CD4-positive, alpha-beta T cell treated with Interleukin-17A for 4 hours (primary cell): ENCODE data around the gene LYG1.
"Not testable (repeated sequence)": the region's sequence is repeated elsewhere in the genome, so short reads cannot be mapped to it uniquely, and the experiment has no call there.

ENCODE experiments used
- DNase-seq: peaks from one replicate; pipeline ENCODE4 v3.0.0-alpha.2; 2020; ENCODE audit warnings: mixed read lengths

The LYG1 gene

DNA sequence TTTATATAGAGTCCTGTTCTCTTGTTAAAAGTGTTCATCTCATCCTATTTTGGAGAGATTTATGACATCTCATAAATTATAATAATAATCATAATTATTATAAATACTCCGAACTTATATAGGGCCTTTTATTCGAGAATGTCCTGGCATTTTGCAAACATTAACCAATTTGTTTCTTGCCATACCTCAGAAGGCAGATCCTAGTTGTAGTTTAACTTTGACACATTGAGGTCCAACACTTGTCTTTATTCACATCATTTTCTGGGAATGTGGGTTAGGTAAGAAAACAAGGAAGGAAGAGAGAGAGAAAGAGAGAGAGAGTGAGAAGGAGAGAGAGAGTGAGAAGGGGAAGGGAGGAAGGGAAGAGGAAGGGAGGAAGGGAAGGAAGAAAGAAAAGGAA, at the start of gene LYG1:
TSS of gene LYG1 (minus strand) at position 101 of the 400 bp plus-strand sequence. CDS start 5,527 bp downstream, outside the sequence.
- not testable (repeated sequence) for DNase-seq

DNA sequence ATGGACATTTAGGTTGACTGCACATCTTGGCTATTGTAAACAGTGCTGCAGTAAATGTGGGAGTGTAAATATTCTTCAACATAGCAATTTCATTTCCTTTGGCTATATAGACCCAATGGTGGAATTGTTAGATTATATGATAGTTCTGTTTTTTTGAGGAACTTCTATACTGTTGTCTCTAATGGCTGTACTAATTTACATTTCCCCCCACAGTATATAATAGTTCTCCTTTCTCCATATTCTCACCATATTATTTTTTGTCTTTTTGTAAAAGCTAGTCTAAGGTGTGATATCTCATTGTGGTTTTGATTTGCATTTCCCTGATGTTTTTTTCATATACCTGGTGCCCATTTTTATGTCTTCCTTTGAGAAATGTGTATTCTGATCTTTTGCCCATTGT, 49.2 kb upstream of the LYG1 start:
- DNase-seq, result no peak

DNA sequence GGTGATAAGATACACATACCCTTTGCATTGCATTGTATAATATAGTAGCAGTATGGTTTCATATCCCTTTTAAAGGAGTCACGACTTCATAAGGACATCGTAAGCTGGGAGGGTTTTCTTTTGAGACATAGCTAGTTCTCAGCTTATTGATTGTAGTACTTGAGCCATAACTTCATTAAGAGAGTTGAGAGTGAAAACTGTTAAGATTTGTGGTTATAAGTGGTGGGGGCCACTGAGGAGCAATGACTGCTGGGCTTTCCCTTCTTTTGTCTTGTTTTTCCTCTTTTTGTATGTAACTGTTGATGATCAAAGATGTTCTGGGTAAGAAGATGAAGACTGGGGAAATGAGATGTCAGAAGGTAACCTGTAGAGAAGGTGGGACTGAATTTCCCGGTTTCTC, 47.2 kb upstream of the LYG1 start:
- no peak for DNase-seq

GRCh38 chr2:99346218-99346617, 45.2 kb upstream of the LYG1 start:
- DNase-seq, result no peak

- not testable (repeated sequence) for DNase-seq
Observed at GRCh38 chr2:99345446-99345845, 44.4 kb upstream of the LYG1 start.

DNA sequence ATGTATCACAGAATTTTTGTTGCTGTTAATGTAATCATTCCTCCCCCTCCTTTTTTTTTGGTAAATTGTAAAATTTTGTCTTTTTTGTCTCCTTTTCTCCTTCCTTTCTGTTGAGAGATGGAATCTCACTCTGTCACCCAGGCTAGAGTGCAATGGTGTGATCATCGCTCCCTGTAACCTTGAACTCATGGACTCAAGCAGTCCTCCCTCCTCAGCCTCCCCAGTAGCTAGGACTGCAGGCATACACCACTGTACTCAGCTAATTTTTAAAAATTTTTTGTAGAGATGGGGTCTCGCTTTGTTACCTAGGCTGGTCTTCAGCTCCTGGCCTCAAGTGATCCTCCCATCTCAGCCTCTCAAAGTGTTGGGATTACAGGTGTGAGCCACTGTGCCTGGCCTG, 41.5 kb upstream of the LYG1 start:
- DNase-seq, result no peak

DNA sequence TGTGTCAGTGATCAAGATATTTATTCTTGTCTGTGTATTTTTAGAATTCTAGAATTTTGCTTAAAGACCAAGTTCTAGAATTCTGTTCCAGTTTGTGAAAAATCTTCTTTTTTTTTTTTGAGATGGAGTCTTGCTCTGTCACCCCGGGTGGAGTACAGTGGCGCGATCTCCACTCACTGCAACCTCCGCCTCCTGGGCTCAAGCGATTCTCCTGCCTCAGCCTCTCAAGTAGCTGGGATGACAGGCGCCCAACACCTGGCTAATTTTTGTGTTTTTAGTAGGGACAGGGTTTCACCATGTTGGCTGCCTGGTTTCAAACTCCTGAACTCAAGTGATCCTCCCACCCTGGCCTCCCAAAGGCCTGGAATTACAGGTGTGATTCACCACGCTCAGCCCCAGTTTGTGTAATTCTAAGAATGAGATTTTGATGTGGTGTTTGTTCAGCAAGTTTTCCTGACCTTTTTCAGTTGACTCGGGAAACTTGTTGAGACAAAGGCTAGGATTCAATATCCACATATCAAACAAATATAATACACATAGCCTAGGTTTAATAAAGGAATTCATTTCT, 39.8 kb upstream of the LYG1 start:
- DNase-seq, result no peak

- no peak for DNase-seq
Observed at GRCh38 chr2:99338029-99338585, 37.1 kb upstream of the LYG1 start.

- DNase-seq, result peak; percentile 96
Observed at GRCh38 chr2:99337113-99338028, 36.4 kb upstream of the LYG1 start, which contains the start of gene EIF5B. TSS of gene EIF5B (plus strand) at chr2:99337389. CDS start at chr2:99337555, 166 bp downstream.

DNA sequence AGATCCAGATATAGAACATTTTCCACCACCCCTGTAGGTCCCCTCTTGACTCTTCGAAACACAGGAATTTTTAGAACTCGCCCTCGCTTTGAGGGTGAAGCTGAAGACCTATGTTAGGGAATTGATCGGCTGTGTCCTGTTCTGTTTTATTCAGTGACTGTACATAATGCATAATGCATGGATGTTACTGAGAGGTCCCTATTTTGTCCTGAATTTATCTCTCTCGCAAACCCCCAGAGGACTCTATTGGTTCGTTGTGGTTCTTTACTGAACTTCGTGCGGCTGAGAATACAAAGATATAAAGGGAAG, 35.8 kb upstream of the LYG1 start:
- DNase-seq, result no peak

- DNase-seq, result peak; percentile 97
Observed at GRCh38 chr2:99335911-99336803, 35.2 kb upstream of the LYG1 start, which contains the start of gene TXNDC9. TSS of gene TXNDC9 (minus strand) at chr2:99336333. CDS start at chr2:99333210, 3,123 bp downstream.

GRCh38 chr2:99325384-99325783, 24.4 kb upstream of the LYG1 start:
- DNase-seq, result no peak

DNA sequence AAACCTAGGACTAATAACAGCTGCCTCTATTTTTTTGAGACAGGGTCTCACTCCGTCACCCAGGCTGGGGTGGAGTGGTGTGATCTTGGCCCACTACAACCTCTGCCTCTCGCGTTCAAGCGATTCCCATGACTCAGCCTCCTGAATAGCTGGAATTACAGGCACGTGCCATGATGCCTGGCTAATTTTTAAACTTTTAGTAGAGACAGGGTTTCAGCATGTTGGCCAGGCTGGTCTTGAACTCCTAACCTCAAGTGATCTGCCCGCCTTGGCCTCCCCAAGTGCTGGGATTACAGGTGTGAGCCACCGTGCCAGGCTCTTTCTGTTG, 16.8 kb upstream of the LYG1 start:
- DNase-seq, result not testable (repeated sequence)

DNA sequence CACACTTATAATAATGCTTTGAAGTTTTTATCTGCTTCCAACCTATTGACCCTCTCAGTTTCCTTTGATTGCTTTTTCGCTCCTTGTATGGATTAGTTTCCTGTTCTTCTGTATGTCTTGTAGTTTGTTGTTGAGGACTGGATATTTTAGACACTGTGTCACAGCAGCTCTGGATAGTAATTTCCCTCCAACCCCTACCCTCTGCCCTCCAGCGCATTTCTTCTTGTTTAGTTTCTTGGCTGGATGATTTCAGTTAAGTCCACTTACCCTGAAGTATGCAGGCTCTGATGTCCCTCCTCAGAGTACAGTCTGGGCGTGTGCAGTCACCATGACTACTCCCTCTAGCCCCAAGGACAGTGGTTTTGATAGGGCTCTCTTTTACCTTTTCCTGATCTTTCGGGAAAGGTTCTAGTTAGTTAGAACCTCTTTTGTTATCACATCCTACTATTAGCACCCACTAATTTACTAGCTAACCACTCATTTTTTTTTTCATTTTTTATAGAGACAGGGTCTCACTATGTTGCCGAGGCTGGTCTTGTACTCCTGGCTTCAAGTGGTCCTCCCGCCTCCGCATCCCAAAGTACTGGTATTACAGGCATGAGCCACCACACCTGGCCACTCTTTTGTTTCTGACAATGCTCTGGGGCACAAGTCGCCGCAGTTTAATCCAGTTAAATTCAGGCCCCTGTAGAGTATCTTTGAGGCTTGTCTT, 16.3 kb upstream of the LYG1 start:
- no peak for DNase-seq

- no peak for DNase-seq
Observed at GRCh38 chr2:99299580-99299979, 1.4 kb downstream of the LYG1 start.

- DNase-seq, result no peak
Observed at GRCh38 chr2:99297994-99298393, 3.0 kb downstream of the LYG1 start.

DNA sequence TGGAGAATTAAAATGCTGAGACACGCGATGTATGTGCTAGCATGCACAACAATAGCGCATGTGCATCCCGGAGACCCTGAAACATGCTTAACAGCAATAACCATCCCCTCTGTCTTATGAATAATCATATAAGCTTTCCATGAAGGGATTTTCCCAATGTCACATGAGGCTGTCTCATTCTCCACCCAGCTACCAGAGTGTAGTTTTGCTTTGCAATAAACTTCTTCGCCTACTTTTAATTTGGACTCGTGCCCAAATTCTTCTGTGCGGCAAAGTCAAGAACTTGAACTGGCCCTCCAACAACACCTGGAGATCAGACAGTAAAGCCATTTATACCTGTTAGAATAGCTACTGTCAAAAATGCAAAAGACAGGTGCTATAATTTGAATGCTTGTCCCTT, 15.5 kb downstream of the LYG1 start:
- DNase-seq, result no peak

DNA sequence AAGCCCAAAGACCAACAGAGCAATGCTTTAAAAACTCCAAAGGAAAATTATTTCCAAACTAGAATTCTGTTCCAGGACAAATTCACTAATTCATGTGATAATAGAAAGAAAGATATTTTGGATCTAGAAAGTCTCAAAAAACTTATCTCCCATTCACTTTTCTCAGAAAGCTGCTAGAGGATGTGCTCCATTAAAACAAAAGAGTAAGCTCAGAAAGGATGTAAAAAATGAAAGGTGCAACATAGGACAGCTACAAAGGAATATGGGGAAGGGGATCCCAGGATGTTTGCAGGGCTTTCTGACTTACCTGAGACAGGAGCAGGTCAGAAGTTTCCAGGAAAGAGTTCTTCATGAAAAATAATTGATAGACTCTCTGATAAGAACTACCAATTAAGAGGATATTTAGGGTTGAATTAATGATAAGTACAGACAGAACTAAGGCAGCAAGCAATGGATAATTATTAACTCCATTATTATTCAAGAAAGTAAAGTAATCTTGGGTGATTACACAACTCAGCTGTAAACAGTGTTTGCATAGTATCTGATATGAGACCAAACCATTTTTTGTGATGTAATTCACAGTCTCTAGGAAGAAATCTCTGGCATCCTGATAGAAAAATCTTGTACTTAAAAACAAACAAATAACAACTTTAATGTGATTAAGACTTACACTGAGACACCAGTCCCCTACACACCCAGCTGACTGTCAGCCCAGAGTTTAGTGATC, 20.9 kb downstream of the LYG1 start:
- no peak for DNase-seq

- no peak for DNase-seq
Observed at GRCh38 chr2:99278793-99279291, 22.2 kb downstream of the LYG1 start.

DNA sequence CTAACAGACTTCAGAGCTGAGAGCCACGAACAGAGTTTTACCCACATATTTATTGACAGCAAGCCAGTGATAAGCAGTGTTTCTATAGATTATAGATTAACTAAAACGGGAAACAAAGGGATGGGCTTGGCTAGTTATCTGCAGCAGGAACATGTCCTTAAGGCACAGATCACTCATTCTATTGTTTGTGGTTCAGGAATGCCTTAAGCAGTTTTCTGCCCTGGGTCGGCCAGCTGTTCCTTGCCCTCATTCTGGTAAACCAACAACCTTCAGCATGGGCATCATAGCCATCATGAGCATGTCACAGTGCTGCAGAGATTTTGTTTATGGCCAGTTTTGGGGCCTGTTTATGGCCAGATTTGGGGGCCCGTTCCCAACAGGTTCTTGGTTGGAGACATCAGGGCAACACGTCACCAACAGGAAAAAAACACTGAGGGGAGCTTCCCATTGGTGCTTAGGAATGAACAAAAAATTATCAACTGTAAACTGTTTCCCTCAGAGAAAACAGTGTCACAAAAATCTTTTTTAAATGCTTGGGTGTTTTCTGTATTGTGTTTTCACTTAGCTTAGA, 22.7 kb downstream of the LYG1 start:
- not testable (repeated sequence) for DNase-seq

DNA sequence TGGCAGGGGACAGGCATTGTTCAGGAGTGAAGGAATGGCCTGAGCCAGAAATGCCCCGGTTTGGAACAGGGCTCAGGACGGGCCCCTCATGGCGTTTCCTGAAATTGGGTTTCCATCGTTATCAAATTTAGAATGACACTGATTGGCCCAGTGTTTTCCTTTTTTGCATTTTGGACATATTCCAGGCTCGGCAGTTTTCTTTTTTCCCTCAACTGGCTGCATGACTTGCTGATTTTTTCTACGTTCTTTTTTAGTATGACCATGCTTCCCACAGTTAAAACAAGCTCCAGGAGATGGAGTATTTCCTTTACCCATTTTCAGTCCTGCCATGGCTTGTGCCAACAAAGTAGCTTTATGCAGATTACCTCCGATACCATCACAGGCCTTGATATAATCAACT, 25.1 kb downstream of the LYG1 start:
- DNase-seq, result no peak
